HUDEP-2 (cell line): ENCODE results near the gene LRRC28.
"Not testable (repeated sequence)": the region's sequence is repeated elsewhere in the genome, so short reads cannot be mapped to it uniquely, and the experiment has no call there.

Experiments
- DNase-seq, 76 experiments: peaks; one replicate each; lab custom pipeline; 2025; ENCODE audit not compliant: unreplicated experiment in 76 of 76; lab: John Stamatoyannopoulos, UW

Gene LRRC28

GRCh38 chr15:99385865-99386264 is 134.6 kb downstream of the LRRC28 start:
- DNase-seq, result peak in 72 of 76 experiments; percentile 5 to 83 (median 51)

DNA sequence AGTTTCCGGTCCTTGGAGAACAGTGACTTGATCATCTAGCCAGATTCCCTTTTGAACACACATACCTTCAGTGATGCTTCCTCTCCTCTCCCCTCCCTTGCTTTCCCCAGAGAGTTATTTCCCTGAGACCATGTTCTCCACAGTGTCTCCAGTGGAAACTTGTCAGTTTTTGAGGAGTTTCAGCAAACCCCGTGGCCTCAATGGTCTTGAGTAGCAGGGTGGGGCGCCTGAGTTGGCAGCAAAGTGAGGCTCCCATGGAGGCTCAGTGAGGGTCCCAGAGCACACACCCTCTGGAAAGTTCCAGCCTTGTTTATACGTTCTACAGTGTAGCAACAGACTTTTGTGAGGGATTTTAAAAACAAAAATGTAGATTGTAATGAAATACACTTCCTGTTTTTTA is 135.1 kb downstream of the LRRC28 start:
- no peak for DNase-seq

DNA sequence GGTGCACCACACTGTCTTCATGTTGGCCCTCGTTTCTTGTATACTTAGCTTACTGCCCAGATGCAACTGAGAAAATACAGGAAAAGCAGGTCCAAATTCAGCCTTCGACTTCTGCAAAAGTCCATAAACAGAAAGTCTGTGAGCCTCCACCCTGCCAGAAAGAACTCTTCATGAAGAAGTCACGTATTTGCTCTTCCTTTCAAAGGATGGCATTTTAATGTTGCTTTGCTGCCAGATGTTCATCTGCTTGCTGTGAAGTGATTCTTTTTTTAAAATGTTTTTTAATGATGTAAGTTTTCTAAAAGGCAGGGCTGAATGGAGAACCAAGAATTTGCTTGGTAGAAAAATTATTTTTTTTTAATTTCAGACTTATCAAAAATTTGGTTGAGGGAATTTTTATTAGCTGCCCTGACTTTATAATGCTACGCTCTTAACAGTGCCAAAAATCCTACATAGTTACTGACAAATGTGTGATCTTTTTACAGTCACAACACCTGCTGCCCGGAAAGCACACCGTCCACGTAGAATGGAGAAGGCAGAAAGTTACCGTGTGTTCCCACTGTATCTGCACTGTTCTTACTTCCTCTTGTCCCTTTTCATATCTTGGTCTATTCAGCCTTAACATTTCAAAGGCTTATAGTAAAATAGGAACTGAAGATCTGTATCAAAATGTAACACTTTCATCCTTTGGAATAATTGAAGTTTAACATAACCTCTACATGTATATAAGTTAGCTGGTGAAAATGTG is 136.3 kb downstream of the LRRC28 start:
- DNase-seq, result no peak

- DNase-seq, result no peak
Measured at GRCh38 chr15:99390667-99391066, 139.4 kb downstream of the LRRC28 start.

DNA sequence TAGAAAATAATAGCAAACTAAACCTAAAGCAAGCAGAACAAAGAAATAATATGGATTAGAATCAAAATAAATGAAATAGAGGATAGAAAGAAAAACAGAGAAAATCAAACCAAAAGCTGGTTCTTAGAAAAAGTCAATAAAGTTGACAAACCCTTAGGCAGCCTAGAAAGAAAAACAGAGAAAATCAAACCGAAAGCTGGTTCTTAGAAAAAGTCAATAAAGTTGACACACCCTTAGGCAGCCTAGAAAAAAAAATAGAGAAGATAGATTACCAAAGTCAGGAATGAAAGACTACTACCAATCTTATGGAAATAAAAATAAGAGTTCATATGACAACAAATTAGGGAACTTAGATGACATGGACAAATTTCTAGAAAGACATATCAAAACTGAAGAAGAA is 142.4 kb downstream of the LRRC28 start:
- DNase-seq, result no peak

DNA sequence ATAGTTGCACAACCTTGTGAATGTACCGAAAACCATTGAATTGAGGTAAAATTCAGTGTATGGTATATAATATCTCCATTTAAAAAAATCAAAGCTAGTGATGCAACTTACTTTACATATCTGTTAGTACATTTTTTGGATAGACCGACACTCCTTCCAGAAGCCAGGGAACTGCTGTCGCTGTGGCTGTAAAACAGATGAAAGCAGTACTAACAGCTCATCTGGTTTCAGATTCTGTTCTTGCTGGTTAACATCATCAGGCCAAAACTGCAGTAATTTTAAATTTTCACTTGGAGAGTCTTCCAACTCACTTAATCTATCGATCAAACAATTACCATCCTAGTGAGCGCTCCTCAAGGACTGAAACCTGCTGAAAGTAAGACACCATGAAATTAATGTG is 145.1 kb downstream of the LRRC28 start:
- DNase-seq, result no peak

DNA sequence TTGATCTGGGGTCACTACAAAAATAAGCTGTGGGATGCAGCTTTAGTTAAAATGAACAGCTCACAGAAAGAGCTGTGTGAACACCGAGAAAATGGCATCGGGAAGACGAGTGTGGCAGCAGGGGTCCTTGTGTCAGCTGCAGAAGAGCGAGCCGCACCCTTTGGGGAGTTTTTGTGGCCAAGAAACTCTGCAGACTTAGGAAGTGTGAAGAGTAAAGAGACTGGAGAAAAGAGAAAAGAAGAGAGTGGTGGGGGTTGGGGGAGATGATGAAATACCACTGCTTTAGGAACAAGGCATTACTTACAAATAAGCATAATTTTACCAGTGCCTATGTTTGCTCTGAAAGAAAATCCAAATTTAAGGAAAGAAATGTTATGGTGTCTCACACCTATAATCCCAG is 147.8 kb downstream of the LRRC28 start:
- no peak for DNase-seq

DNA sequence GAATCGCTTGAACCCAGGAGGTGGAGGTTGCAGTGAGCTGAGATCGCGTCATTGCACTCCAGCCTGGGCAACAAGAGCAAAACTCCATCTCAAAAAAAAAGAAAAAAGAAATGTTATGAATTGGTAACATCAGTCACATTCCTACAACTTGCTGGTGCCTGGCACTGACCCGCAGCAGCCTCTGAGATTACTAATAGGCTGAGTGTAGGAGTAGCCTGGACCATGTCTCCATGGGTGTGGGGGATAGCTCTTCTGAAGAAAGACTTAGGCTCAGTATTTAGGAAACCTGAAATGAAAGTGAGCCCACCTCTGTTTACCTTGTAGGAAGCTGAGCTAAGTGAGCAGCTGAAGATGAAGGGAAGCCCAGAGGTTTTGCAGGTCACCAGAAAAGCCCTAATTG is 148.3 kb downstream of the LRRC28 start:
- DNase-seq, result no peak

DNA sequence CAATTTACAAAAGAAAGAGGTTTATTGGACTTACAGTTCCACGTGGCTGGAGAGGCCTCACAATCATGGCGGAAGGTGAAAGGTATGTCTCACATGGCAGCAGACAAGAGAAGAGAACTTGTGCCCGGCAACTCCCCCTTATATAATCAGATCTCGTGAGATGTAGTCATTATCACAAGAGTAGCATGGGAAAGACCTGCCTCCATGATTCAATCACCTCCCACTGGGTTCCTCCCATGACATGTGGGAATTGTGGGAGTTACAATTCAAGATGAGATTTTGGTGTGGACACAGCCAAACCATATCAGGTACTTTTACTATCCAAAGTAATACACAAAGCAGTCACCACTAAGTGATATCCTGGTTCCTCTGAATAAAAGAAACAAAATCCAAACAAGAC is 149.9 kb downstream of the LRRC28 start:
- DNase-seq, result not testable (repeated sequence)

- DNase-seq, result no peak
Measured at GRCh38 chr15:99402014-99402729, 150.9 kb downstream of the LRRC28 start.

- DNase-seq, result no peak
Measured at GRCh38 chr15:99403597-99403996, 152.3 kb downstream of the LRRC28 start.

GRCh38 chr15:99404454-99404853 is 153.2 kb downstream of the LRRC28 start:
- no peak for DNase-seq

DNA sequence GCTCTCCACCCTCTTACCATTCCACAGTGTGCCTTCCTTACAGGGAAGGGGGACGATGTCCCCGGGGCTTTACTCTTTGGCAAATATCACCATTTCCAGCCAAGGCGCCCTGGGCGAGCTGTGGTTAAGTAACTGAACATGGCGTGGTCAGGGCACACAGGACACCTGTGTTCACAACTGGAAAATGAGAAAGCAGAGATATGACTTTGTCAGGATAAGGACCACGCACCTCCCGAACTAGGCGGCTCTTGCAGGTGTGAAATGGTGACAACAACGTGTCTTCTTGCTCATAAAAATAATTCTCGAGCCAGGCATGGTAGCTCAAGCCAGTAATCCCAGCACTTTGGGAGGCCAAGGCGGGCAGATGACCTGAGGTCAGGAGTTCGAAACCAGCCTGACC is 154.8 kb downstream of the LRRC28 start:
- no peak for DNase-seq

DNA sequence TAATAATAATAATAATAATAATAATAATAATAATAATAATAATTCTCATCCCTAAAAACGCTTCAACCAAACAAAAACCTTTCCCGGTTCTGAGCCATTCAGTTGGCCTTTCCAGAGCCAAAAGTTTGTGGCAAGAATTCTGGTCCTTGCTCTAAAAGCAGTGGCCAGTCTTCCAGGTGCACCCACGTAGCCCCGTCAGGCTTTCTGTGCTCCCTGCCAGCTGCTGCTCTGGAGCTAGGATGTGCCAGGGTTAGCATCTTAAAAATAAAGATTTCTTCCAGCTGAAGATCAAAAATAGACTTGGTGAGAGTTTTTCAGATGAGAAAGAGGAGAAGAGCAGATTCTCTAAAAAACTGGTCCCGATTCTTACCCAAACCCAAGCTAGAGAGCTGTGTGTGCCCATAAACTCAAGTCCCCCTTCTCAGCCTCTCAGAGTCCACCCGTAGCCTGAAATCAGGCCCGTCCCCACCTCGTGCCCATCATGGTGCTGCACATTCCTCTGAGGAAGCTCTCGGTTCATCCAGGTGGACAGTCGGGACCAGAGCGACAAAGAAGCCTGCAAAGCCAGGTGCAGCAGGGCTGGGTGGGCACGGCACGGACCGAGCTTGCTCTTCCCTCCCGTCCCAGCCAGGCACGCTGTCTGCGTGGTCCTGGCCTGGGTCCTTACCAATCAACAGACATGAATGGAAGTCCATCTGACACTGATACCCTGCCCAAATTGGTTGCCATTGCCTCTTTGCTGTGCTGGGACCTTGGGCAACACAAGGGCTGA is 155.6 kb downstream of the LRRC28 start:
- no peak for DNase-seq

- DNase-seq, result no peak
Measured at GRCh38 chr15:99407716-99408115, 156.4 kb downstream of the LRRC28 start.

GRCh38 chr15:99408236-99409096 is 157.2 kb downstream of the LRRC28 start:
- DNase-seq, result no peak

- DNase-seq, result no peak
Measured at GRCh38 chr15:99409097-99409473, 157.8 kb downstream of the LRRC28 start.

GRCh38 chr15:99409560-99409959 is 158.3 kb downstream of the LRRC28 start:
- DNase-seq, result no peak

DNA sequence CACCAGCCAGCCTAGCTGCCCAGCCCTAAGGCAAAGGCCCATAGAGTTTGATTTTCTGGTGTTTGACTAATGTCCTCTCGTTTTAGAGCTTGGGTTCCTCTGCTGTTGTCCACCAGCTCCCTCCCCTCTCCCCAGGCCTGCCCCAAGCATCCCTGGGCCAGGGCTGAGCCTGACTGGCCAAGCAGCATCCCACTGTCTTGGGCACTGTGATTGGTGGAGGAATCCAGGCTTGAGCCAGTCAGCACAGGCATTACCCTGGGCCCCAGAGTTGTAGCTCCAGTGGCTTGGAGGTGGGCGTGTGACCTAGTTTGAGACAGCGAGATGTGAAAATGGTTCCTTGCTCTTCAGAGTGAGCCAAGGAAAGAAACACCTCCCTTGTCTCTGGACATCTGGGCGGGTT is 159.2 kb downstream of the LRRC28 start:
- DNase-seq, result no peak

GRCh38 chr15:99411234-99411633 is 160.0 kb downstream of the LRRC28 start:
- no peak for DNase-seq

- peak in 21 of 76 experiments; percentile 3 to 43 (median 18) for DNase-seq
Measured at GRCh38 chr15:99412082-99412481, 160.8 kb downstream of the LRRC28 start.
